Activated naive CD4-positive, alpha-beta T cell treated with anti-CD3 and anti-CD28 coated beads, Interleukin-2, amount 10 ng/mL, durations not matched to agents 7 days and 5 days (primary cell): ENCODE results near the gene TMEM183A.

Source experiments
- CTCF ChIA-PET: fragments of 350-600 bp; sonication (Branson Sonifier 250); formaldehyde crosslinking; loops from one replicate; lab custom pipeline; 2021; ENCODE audit warnings: antibody characterized with exemption; lab: Charles Lee
- DNase-seq: peaks from one replicate; pipeline ENCODE4 v3.0.0-alpha.2; 2020
- H3K27ac Mint-ChIP-seq: one replicate; pipeline ENCODE4 v1.8.0; 2021; ENCODE audit warnings: mild to moderate bottlenecking, moderate library complexity, mixed read lengths
- H3K27me3 Mint-ChIP-seq: one replicate; pipeline ENCODE4 v1.8.0; 2021; ENCODE audit warnings: mild to moderate bottlenecking, mixed read lengths
- H3K36me3 Mint-ChIP-seq: one replicate; pipeline ENCODE4 v1.8.0; 2021; ENCODE audit warnings: mixed read lengths
- H3K4me1 Mint-ChIP-seq: one replicate; pipeline ENCODE4 v1.8.0; 2021; ENCODE audit warnings: mixed read lengths
- H3K4me3 Mint-ChIP-seq: one replicate; pipeline ENCODE4 v1.8.0; 2021; ENCODE audit warnings: mild to moderate bottlenecking, moderate library complexity, mixed read lengths
- H3K9me3 Mint-ChIP-seq: one replicate; pipeline ENCODE4 v1.8.0; 2021; ENCODE audit warnings: mixed read lengths

Gene TMEM183A

GRCh38 chr1:203028067-203028783 is 21.1 kb downstream of the TMEM183A start:
- CTCF ChIA-PET: interaction anchor here (0.7 to 8.2 kb wide), 3 partner anchors 12 to 278 kb away, joined by 3 to 64 read pairs (median 3); no protein-coding TSS in a partner anchor

GRCh38 chr1:203028784-203029553 is 21.8 kb downstream of the TMEM183A start:
- Mint-ChIP-seq H3K9me3 (peaks cover 2% of the 10 kb centered on the region), H3K36me3 (peaks cover 20% of the 10 kb centered on the region), H3K27ac (no peak overlapping the region), H3K27me3 (peaks cover 23% of the 10 kb centered on the region), H3K4me3 (peak overlapping the region; percentile 86), H3K4me1 (peaks cover 21% of the 10 kb centered on the region)
- DNase-seq: no peak
- CTCF ChIA-PET: interaction anchor here (1.7 to 8.2 kb wide), 2 partner anchors 12 to 29 kb away, joined by 4 to 64 read pairs; no protein-coding TSS in a partner anchor

More at GRCh38 chr1:203028067-203028783, 21.1 kb downstream of the TMEM183A start:
- Mint-ChIP-seq H3K36me3 (peaks cover 24% of the 10 kb centered on the region), H3K27ac (no peak overlapping the region), H3K4me1 (peaks cover 21% of the 10 kb centered on the region), H3K9me3 (peaks cover 2% of the 10 kb centered on the region), H3K4me3 (peak overlapping the region; percentile 86), H3K27me3 (peaks cover 23% of the 10 kb centered on the region)
- no peak for DNase-seq

- Mint-ChIP-seq H3K27ac (no peak overlapping the region), H3K4me1 (peaks cover 16% of the 10 kb centered on the region), H3K27me3 (peaks cover 27% of the 10 kb centered on the region), H3K9me3 (no peaks in the 10 kb centered on the region), H3K36me3 (peaks cover 5% of the 10 kb centered on the region), H3K4me3 (no peak overlapping the region)
- CTCF ChIA-PET: interaction anchor here (1.6 to 8.2 kb wide), 2 partner anchors 9 to 184 kb away, joined by 10 to 64 read pairs; no protein-coding TSS in a partner anchor
- no peak for DNase-seq
These were observed 24.3 kb downstream of the TMEM183A start for GRCh38 chr1:203031467-203031866.

- no peak overlapping the region for H3K27ac Mint-ChIP-seq
- CTCF ChIA-PET: interaction anchor here (0.8 to 0.9 kb wide), 2 partner anchors 84 to 139 kb away, joined by 3 read pairs; no protein-coding TSS in a partner anchor
- peaks cover 3% of the 10 kb centered on the region for H3K36me3 Mint-ChIP-seq
- DNase-seq: no peak
- peaks cover 9% of the 10 kb centered on the region for H3K4me1 Mint-ChIP-seq
- no peak overlapping the region for H3K4me3 Mint-ChIP-seq
- H3K27me3 Mint-ChIP-seq: peaks cover 16% of the 10 kb centered on the region
- H3K9me3 Mint-ChIP-seq: no peaks in the 10 kb centered on the region
These were observed 26.1 kb downstream of the TMEM183A start for GRCh38 chr1:203033287-203033686.

- no peaks in the 10 kb centered on the region for H3K9me3 Mint-ChIP-seq
- no peak overlapping the region for H3K4me3 Mint-ChIP-seq
- CTCF ChIA-PET: interaction anchor here (0.9 to 1.7 kb wide), 3 partner anchors 84 to 180 kb away, joined by 3 to 6 read pairs (median 3); no protein-coding TSS in a partner anchor
- H3K36me3 Mint-ChIP-seq: peaks cover 3% of the 10 kb centered on the region
- peaks cover 6% of the 10 kb centered on the region for H3K4me1 Mint-ChIP-seq
- H3K27me3 Mint-ChIP-seq: peaks cover 16% of the 10 kb centered on the region
- no peak for DNase-seq
- H3K27ac Mint-ChIP-seq: no peak overlapping the region
These were observed 26.7 kb downstream of the TMEM183A start for GRCh38 chr1:203033917-203034316.

GRCh38 chr1:203034422-203035110 is 27.4 kb downstream of the TMEM183A start:
- Mint-ChIP-seq H3K36me3 (peaks cover 7% of the 10 kb centered on the region), H3K4me3 (no peak overlapping the region), H3K27ac (no peak overlapping the region), H3K4me1 (peaks cover 9% of the 10 kb centered on the region), H3K27me3 (peaks cover 16% of the 10 kb centered on the region), H3K9me3 (no peaks in the 10 kb centered on the region)
- DNase-seq: no peak
- CTCF ChIA-PET: interaction anchor here (1.2 to 1.7 kb wide), 2 partner anchors 138 to 180 kb away, joined by 3 to 6 read pairs; no protein-coding TSS in a partner anchor

GRCh38 chr1:203035111-203036000 is 28.2 kb downstream of the TMEM183A start:
- H3K27ac Mint-ChIP-seq: no peak overlapping the region
- peaks cover 7% of the 10 kb centered on the region for H3K36me3 Mint-ChIP-seq
- H3K4me1 Mint-ChIP-seq: peaks cover 9% of the 10 kb centered on the region
- H3K4me3 Mint-ChIP-seq: no peak overlapping the region
- CTCF ChIA-PET: interaction anchor here (1.0 to 2.2 kb wide), 6 partner anchors 137 to 232 kb away, joined by 3 to 12 read pairs (median 4); no protein-coding TSS in a partner anchor
- peaks cover 16% of the 10 kb centered on the region for H3K27me3 Mint-ChIP-seq
- DNase-seq: no peak
- no peaks in the 10 kb centered on the region for H3K9me3 Mint-ChIP-seq

- H3K4me3 Mint-ChIP-seq: no peak overlapping the region
- peaks cover 16% of the 10 kb centered on the region for H3K27me3 Mint-ChIP-seq
- H3K9me3 Mint-ChIP-seq: no peaks in the 10 kb centered on the region
- H3K27ac Mint-ChIP-seq: no peak overlapping the region
- no peak for DNase-seq
- H3K36me3 Mint-ChIP-seq: peaks cover 7% of the 10 kb centered on the region
- H3K4me1 Mint-ChIP-seq: peaks cover 9% of the 10 kb centered on the region
- CTCF ChIA-PET: interaction anchor here (1.0 to 2.2 kb wide), 4 partner anchors 136 to 231 kb away, joined by 3 to 12 read pairs (median 4); no protein-coding TSS in a partner anchor
These were observed 29.0 kb downstream of the TMEM183A start for GRCh38 chr1:203036135-203036534.

- H3K27me3 Mint-ChIP-seq: peaks cover 16% of the 10 kb centered on the region
- no peaks in the 10 kb centered on the region for H3K9me3 Mint-ChIP-seq
- CTCF ChIA-PET: interaction anchor here (1.0 to 2.2 kb wide), 4 partner anchors 136 to 231 kb away, joined by 3 to 12 read pairs (median 4); no protein-coding TSS in a partner anchor
- peaks cover 5% of the 10 kb centered on the region for H3K36me3 Mint-ChIP-seq
- peaks cover 9% of the 10 kb centered on the region for H3K4me1 Mint-ChIP-seq
- H3K4me3 Mint-ChIP-seq: no peak overlapping the region
- no peak for DNase-seq
- H3K27ac Mint-ChIP-seq: no peak overlapping the region
These were observed 29.4 kb downstream of the TMEM183A start for GRCh38 chr1:203036537-203036936.

GRCh38 chr1:203037509-203038190 is 30.5 kb downstream of the TMEM183A start:
- Mint-ChIP-seq H3K9me3 (no peaks in the 10 kb centered on the region), H3K36me3 (peaks cover 5% of the 10 kb centered on the region), H3K27me3 (peaks cover 16% of the 10 kb centered on the region), H3K27ac (peak overlapping the region; percentile 52), H3K4me1 (peaks cover 9% of the 10 kb centered on the region), H3K4me3 (no peak overlapping the region)
- CTCF ChIA-PET: interaction anchor here (2.2 to 6.1 kb wide), 4 partner anchors 19 to 232 kb away, joined by 12 to 122 read pairs (median 46); no protein-coding TSS in a partner anchor
- DNase-seq: no peak

GRCh38 chr1:203038217-203038741 is 31.1 kb downstream of the TMEM183A start:
- Mint-ChIP-seq H3K9me3 (no peaks in the 10 kb centered on the region), H3K36me3 (peaks cover 8% of the 10 kb centered on the region), H3K27me3 (peaks cover 16% of the 10 kb centered on the region), H3K27ac (peak overlapping the region; percentile 52), H3K4me3 (no peak overlapping the region), H3K4me1 (peaks cover 9% of the 10 kb centered on the region)
- DNase-seq: no peak
- CTCF ChIA-PET: interaction anchor here (1.0 to 6.1 kb wide), 11 partner anchors 10 to 231 kb away, joined by 3 to 122 read pairs (median 26); partner anchors contain the start of genes PPFIA4 and TMEM183A
